NCI-H2029 (cell line): Measurements from ENCODE around the gene TMEM190.

Experiments
- DNase-seq: peaks from one replicate; lab custom pipeline; 2025; lab: John Stamatoyannopoulos, UW

TMEM190 gene

GRCh38 chr19:55372316-55373081, 4.1 kb upstream of the TMEM190 start:
- no peak for DNase-seq

- DNase-seq = no peak
Measured at GRCh38 chr19:55373306-55373992, 3.2 kb upstream of the TMEM190 start.

- DNase-seq = no peak
Measured at GRCh38 chr19:55373993-55374757, 2.5 kb upstream of the TMEM190 start.

- DNase-seq = no peak
Measured at GRCh38 chr19:55377356-55378131, 918 bp downstream of the TMEM190 start.

- DNase-seq = no peak
Measured at GRCh38 chr19:55379174-55379573, 2.5 kb downstream of the TMEM190 start.

GRCh38 chr19:55382013-55382412, 5.4 kb downstream of the TMEM190 start:
- DNase-seq = no peak

- DNase-seq = no peak
Measured at GRCh38 chr19:55382522-55383054, 6.0 kb downstream of the TMEM190 start.

- peak; percentile 55 for DNase-seq
Measured at GRCh38 chr19:55383279-55384130, 6.9 kb downstream of the TMEM190 start.

GRCh38 chr19:55384131-55384919, 7.7 kb downstream of the TMEM190 start, which contains the start of gene TMEM238:
TMEM238 (minus strand) TSS chr19:55384292; CDS start chr19:55384259, 33 bp downstream.
- peak; percentile 31 for DNase-seq

GRCh38 chr19:55384920-55385723, 8.5 kb downstream of the TMEM190 start:
- peak; percentile 96 for DNase-seq

- peak; percentile 99 for DNase-seq
Measured at GRCh38 chr19:55385724-55386492, 9.3 kb downstream of the TMEM190 start, which contains the start of gene RPL28. RPL28 (plus strand) TSS chr19:55385932; CDS start chr19:55386358, 426 bp downstream.

GRCh38 chr19:55386493-55386971, 9.9 kb downstream of the TMEM190 start:
- no peak for DNase-seq

- DNase-seq = no peak
Measured at GRCh38 chr19:55387736-55388497, 11.3 kb downstream of the TMEM190 start.

- no peak for DNase-seq
Measured at GRCh38 chr19:55389386-55390317, 13.0 kb downstream of the TMEM190 start.

- DNase-seq = no peak
Measured at GRCh38 chr19:55390461-55390880, 13.8 kb downstream of the TMEM190 start.

GRCh38 chr19:55391191-55391670, 14.6 kb downstream of the TMEM190 start:
- DNase-seq = no peak
